Measurements from ENCODE around the gene ADD1.

Gene ADD1

GRCh38 chr4:2924765-2925301, 81.2 kb downstream of the ADD1 start:
- DNase-seq (ENCODE audit: insufficient read length, low spot score) (no peak), FAIRE-seq (no peak)
- TF ChIP-seq CTCF (IDR thresholded peaks at IDR 0.05; ENCODE audit: insufficient read depth, missing control alignments): no peak

DNA sequence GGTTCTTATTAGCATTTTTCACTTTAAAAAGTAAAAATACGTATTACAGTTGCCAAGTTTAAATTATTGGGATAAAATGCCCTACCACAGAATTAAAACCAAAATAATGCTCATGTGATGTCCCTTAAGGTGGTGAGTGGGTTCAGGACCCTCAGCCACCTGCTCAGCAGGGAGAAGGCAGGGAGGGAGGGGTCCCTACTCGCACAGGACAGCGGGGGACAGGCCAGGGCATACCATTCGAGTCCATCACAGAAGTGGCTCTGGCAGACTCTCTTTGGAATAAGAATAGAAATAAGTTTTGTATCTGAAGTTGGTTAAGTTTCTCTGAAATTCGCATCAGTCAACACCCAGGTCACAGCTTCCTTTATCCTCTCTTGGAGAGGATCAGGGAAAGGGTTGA, 81.9 kb downstream of the ADD1 start:
- DNase-seq (ENCODE audit: insufficient read length, low spot score): no peak
- TF ChIP-seq CTCF (IDR thresholded peaks at IDR 0.05; ENCODE audit: insufficient read depth, missing control alignments): no peak
- FAIRE-seq: no peak

- no peak for TF ChIP-seq CTCF (IDR thresholded peaks at IDR 0.05; ENCODE audit: insufficient read depth, missing control alignments)
- FAIRE-seq: no peak
Measured at GRCh38 chr4:2925931-2926860, 82.6 kb downstream of the ADD1 start.

GRCh38 chr4:2927016-2927695, 83.5 kb downstream of the ADD1 start:
- DNase-seq (ENCODE audit: insufficient read length, low spot score) (no peak), FAIRE-seq (no peak)
- no peak for TF ChIP-seq CTCF (IDR thresholded peaks at IDR 0.05; ENCODE audit: insufficient read depth, missing control alignments)

More at GRCh38 chr4:2925931-2926860, 82.6 kb downstream of the ADD1 start:
- DNase-seq (ENCODE audit: insufficient read length, low spot score): no peak

DNA sequence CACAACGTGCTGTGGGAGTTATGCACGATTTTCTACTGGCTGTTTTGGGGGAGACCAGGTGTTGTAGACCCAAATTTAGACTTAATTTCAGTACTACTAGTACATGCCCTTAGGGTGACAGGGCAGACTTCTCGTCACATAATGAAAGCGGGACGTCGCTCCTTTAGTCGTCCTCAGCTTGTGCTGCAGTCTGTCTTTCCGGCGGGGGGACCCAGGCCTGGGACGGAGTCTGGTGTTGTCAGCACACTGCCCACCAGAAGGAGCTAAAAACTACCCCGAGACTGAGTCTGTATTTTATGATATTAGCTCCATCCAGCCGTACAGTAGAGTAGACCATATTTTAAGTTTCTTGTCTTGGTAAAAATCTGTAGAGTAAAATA, 84.0 kb downstream of the ADD1 start:
- DNase-seq (ENCODE audit: insufficient read length, low spot score): no peak
- no peak for TF ChIP-seq CTCF (IDR thresholded peaks at IDR 0.05; ENCODE audit: insufficient read depth, missing control alignments)
- FAIRE-seq: no peak

- no peak for TF ChIP-seq CTCF (IDR thresholded peaks at IDR 0.05; ENCODE audit: insufficient read depth, missing control alignments)
- DNase-seq (ENCODE audit: insufficient read length, low spot score) (no peak), FAIRE-seq (no peak)
Measured at GRCh38 chr4:2928242-2929176, 84.9 kb downstream of the ADD1 start.
